ENCODE measurements around the gene ZNF324. TPM values are rescaled to one million over a fixed set of nuclear protein-coding genes. Genes with fewer than 3 reads are reported as not detected.
A peak's percentile ranks its signal among the peaks of the same experiment; 100 is the strongest.

ZNF324 gene
- total RNA-seq, 1 donor, result 20.6 TPM

DNA sequence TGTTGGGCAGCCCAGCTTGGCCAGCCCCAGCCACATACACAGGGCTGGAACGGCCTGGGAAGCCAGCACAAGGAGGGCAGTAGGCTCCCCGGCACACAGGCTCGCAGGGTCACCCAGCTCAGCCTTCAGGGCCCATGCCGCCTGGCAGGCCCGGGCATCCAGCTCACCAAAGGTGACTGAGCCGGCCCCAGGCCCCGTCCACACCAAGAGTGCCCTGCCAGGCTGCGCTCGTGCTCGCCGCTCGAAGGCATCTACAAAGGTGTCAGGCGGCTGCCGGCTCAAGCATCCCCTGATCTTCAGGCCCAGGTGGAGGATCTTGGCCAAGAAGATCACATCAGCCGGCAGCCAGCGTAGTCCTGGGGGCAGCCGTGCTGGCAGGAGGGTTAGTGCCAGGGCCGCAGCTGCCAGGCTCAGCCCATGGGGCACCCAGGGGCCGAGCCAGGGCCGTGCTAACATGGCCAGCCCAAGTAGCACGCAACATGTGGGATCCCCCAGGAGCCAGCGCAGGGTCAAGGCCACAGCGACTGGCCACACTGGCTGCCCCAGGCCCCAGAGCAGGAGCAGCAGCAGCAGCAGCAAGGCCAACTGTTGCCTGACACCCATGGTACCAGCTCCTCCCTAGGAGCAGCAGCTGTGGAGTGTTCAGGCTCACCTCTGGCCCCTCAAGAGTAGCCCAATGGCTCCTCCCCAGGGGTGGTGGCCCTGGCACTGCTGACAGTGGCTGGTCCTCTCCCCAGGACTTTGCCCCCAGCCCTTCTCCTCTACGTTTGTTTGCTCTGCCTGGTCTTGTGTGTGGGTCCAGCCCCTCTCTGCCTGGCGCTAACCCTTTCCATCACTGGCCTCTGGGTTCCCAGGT lies 44.7 kb downstream of the ZNF324 start, which contains the start of gene SLC27A5:
Gene SLC27A5, minus strand, starts transcription at position 640 of the 856 bp plus-strand sequence. Its CDS starts 37 bp downstream, at position 603.
- H3K27me3 ChIP-seq (ENCODE audit: insufficient read depth, low read length), result no peaks in the 10 kb centered on the region
- H3K4me3 ChIP-seq (ENCODE audit: insufficient read depth, low read length), result no peak within 1 kb of the TSS
- H3K4me2 ChIP-seq (ENCODE audit: insufficient read depth, low read length), result no peak within 1 kb of the TSS
- no peak within 1 kb of the TSS for H2AFZ ChIP-seq (ENCODE audit: low read length)
- no peaks in the 10 kb centered on the region for H3K9me3 ChIP-seq (ENCODE audit: low read depth, low read length)
- no peak within 1 kb of the TSS for H3K27ac ChIP-seq (ENCODE audit: low read depth, low read length)
- peaks cover 14% of the 10 kb centered on the region for H4K20me1 ChIP-seq (ENCODE audit: insufficient read depth, low read length)
- H3K79me2 ChIP-seq (ENCODE audit: insufficient read depth, low read length), result peaks cover 22% of the 10 kb centered on the region
- no peaks in the 10 kb centered on the region for H3K4me1 ChIP-seq (ENCODE audit: insufficient read depth, low read length)
- DNase-seq (ENCODE audit: insufficient read length, low spot score, missing footprints), result peak; percentile 60
- peaks cover 5% of the 10 kb centered on the region for H3K36me3 ChIP-seq (ENCODE audit: insufficient read depth, low read length)
- TF ChIP-seq, protein P1, sequence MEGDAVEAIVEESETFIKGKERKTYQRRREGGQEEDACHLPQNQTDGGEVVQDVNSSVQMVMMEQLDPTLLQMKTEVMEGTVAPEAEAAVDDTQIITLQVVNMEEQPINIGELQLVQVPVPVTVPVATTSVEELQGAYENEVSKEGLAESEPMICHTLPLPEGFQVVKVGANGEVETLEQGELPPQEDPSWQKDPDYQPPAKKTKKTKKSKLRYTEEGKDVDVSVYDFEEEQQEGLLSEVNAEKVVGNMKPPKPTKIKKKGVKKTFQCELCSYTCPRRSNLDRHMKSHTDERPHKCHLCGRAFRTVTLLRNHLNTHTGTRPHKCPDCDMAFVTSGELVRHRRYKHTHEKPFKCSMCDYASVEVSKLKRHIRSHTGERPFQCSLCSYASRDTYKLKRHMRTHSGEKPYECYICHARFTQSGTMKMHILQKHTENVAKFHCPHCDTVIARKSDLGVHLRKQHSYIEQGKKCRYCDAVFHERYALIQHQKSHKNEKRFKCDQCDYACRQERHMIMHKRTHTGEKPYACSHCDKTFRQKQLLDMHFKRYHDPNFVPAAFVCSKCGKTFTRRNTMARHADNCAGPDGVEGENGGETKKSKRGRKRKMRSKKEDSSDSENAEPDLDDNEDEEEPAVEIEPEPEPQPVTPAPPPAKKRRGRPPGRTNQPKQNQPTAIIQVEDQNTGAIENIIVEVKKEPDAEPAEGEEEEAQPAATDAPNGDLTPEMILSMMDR (IDR thresholded peaks at IDR 0.05; ENCODE audit: extremely low read depth, low read depth, low read length), result no peak

DNA sequence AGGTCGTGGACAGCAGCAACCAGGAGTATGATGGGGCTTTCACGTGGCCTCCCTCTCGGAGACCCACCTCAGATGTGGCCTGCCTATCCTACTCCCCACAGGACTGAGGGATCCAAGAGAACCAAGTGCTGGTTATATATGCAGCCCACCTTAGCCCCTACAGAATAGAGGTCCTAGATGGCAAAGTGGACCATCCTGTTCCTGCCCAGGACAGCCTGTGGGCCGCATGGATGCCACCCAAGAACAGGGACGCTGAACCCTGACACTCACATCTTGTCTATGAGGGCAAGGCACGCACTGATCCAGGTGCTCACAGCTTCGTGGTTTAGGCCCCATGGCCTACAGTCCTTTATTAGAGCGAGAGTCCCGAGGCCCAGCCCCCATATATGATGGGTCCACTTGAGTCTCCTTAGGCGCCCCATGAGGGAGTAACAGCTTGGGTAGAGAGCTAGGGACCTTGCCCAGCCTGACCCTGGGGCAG lies 46.4 kb downstream of the ZNF324 start:
- H3K4me1 ChIP-seq (ENCODE audit: insufficient read depth, low read length), result peaks cover 4% of the 10 kb centered on the region
- no peaks in the 10 kb centered on the region for H3K9me3 ChIP-seq (ENCODE audit: low read depth, low read length)
- no peak overlapping the region for H3K4me2 ChIP-seq (ENCODE audit: insufficient read depth, low read length)
- H3K79me2 ChIP-seq (ENCODE audit: insufficient read depth, low read length), result peaks cover 38% of the 10 kb centered on the region
- H3K4me3 ChIP-seq (ENCODE audit: insufficient read depth, low read length), result no peak overlapping the region
- TF ChIP-seq, protein P1 (IDR thresholded peaks at IDR 0.05; ENCODE audit: extremely low read depth, low read depth, low read length), result no peak
- no peaks in the 10 kb centered on the region for H3K27me3 ChIP-seq (ENCODE audit: insufficient read depth, low read length)
- H3K36me3 ChIP-seq (ENCODE audit: insufficient read depth, low read length), result peaks cover 9% of the 10 kb centered on the region
- no peak overlapping the region for H3K27ac ChIP-seq (ENCODE audit: low read depth, low read length)
- peak; percentile 63 for DNase-seq (ENCODE audit: insufficient read length, low spot score, missing footprints)
- H2AFZ ChIP-seq (ENCODE audit: low read length), result no peak overlapping the region
- peaks cover 19% of the 10 kb centered on the region for H4K20me1 ChIP-seq (ENCODE audit: insufficient read depth, low read length)

DNA sequence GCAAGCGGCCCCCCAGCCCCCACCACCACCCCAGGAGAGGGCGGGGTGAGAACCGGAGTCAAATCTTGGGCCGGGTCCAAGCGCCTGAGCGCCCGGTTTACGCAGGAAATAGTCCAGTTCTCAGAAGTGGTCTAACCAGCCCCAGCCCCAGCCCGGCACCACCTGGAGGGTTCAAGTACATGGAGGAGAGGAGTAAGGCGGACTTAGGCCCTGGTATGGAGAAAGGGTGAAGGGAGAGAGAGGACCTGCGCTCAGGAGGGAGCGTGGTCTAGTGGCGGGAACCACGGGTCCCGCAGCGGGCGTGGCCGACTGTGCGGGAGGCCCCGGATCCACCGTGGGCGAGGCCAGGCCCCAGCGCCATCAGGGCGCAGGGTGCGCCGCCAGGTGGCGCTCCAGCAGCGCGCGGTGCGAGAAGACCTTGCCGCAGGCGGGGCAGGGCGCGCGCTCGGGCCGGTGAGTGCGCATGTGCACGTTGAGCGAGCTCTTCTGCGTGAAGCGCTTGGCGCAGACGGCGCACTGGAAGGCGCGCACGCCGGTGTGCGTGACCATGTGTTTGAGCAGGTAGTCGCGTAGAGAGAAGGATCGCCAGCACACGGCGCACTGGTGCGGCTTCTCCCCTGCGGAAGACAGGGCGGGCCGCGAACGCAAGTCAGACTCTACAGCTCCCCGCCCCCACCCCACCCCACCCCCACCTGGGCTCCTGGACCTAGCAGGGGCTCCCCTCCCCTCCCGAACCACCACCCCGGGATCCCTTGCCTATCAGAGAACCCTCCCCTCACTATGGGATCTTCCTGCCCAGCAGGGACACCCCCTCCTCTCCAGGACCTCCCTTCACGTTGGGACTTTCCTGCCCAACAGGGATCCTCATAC lies 47.0 kb downstream of the ZNF324 start:
- H3K27me3 ChIP-seq (ENCODE audit: insufficient read depth, low read length), result no peaks in the 10 kb centered on the region
- H4K20me1 ChIP-seq (ENCODE audit: insufficient read depth, low read length), result peaks cover 24% of the 10 kb centered on the region
- H3K79me2 ChIP-seq (ENCODE audit: insufficient read depth, low read length), result peaks cover 45% of the 10 kb centered on the region
- H3K4me1 ChIP-seq (ENCODE audit: insufficient read depth, low read length), result peaks cover 10% of the 10 kb centered on the region
- peaks cover 9% of the 10 kb centered on the region for H3K36me3 ChIP-seq (ENCODE audit: insufficient read depth, low read length)
- peak overlapping the region; percentile 48 for H3K27ac ChIP-seq (ENCODE audit: low read depth, low read length)
- TF ChIP-seq, protein P1 (IDR thresholded peaks at IDR 0.05; ENCODE audit: extremely low read depth, low read depth, low read length), result peak; percentile 79
- peak overlapping the region; percentile 56 for H2AFZ ChIP-seq (ENCODE audit: low read length)
- DNase-seq (ENCODE audit: insufficient read length, low spot score, missing footprints), result peak; percentile 99
- H3K4me3 ChIP-seq (ENCODE audit: insufficient read depth, low read length), result peak overlapping the region; percentile 68
- no peaks in the 10 kb centered on the region for H3K9me3 ChIP-seq (ENCODE audit: low read depth, low read length)
- peak overlapping the region; percentile 77 for H3K4me2 ChIP-seq (ENCODE audit: insufficient read depth, low read length)

Measured in osteoblast (primary cell).